Measurements from ENCODE around the gene TMEM117. TPM values are rescaled to one million over a fixed set of nuclear protein-coding genes. Genes with fewer than 3 reads are reported as not detected.

TMEM117 gene
- total RNA-seq, 2 donors from 2014 or later = 7.3 to 30.8 TPM

DNA sequence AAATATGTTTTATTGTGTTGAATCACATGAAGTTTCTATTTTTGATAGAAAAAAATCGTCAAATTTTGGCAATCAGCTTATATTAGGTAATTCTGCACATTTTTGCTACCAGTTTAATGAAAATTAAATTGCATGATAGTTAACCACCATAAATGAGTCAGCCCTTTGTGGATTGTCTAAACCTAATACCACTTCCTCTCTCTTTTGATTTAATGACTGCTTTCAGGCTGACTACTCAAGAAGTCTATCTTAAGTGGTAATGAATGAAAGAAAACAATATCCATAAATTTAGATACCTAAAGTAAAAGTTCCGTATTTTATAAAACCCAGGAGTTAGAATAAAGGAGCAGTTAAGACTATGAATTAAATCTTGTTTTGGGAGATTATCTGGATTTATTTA, 450.5 kb downstream of the TMEM117 start:
- no peaks in the 10 kb centered on the region for H3K4me1 ChIP-seq (ENCODE audit: control insufficient read depth in 1 of 2, low read depth in 2 of 2)
- TF ChIP-seq, protein P1, sequence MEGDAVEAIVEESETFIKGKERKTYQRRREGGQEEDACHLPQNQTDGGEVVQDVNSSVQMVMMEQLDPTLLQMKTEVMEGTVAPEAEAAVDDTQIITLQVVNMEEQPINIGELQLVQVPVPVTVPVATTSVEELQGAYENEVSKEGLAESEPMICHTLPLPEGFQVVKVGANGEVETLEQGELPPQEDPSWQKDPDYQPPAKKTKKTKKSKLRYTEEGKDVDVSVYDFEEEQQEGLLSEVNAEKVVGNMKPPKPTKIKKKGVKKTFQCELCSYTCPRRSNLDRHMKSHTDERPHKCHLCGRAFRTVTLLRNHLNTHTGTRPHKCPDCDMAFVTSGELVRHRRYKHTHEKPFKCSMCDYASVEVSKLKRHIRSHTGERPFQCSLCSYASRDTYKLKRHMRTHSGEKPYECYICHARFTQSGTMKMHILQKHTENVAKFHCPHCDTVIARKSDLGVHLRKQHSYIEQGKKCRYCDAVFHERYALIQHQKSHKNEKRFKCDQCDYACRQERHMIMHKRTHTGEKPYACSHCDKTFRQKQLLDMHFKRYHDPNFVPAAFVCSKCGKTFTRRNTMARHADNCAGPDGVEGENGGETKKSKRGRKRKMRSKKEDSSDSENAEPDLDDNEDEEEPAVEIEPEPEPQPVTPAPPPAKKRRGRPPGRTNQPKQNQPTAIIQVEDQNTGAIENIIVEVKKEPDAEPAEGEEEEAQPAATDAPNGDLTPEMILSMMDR (IDR thresholded peaks at IDR 0.05) = no peak
- H3K36me3 ChIP-seq = no peaks in the 10 kb centered on the region
- H3K27ac ChIP-seq = no peak overlapping the region
- no peak overlapping the region for H3K4me3 ChIP-seq
- ATAC-seq (ENCODE audit: insufficient number of reproducible peaks, low FRiP score, low read depth) (no peak), DNase-seq (ENCODE audit: low spot score) (no peak)
- no peaks in the 10 kb centered on the region for H3K9me3 ChIP-seq
- no peaks in the 10 kb centered on the region for H3K27me3 ChIP-seq (replicated peaks; ENCODE audit: insufficient read depth)

DNA sequence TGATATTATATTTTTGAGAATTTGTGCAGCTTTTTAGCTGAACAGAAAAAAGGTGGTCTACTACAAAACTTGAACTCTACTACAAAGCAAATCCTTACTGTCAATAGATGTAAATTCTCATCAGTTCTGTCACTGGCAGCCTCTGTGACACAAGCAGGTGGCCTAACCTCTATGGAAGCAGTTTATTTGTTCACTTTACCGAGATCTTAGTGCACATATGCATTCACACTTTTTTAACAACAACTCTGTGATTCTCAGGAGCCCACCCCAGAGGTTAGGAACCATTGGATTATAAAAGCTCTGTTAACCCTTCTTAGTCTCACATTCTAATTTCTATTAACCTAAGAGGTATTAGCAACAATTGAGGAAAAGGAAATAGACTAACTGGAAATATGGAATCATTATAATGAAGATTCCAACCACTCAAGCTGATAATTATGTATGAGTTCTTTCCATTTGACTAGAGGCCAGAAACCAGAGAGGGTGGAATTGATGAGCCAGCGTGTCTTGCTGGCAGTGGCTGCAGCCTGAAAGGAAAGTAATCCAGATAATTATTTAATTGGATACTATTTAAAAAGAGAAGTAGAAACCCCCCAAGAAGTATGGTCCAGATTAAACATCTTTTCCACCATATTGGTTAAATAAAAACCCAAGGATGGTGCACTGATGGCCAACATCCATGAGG, 451.1 kb downstream of the TMEM117 start:
- TF ChIP-seq, protein P1 (IDR thresholded peaks at IDR 0.05) = no peak
- H3K27me3 ChIP-seq (replicated peaks; ENCODE audit: insufficient read depth) = no peaks in the 10 kb centered on the region
- ATAC-seq (ENCODE audit: insufficient number of reproducible peaks, low FRiP score, low read depth) = no peak

DNA sequence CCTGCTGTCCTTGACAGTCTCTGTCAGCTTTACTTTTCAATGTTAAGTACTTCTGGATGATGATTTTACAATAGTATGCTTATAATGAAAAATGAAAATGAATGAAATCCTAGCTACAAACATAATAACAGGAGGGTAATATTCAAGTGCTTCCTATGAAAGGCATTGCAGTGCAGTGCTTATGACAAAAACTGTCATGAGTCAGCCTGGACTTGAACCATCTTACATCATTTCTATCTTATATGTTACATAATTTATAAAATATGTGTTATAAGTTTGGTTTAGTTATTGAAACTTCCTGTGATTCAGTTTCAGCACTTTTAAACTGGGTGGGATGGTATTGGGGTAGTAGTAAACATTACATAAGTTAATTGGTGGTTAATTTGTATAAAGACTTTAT, 451.7 kb downstream of the TMEM117 start:
- no peaks in the 10 kb centered on the region for H3K4me1 ChIP-seq (ENCODE audit: control insufficient read depth in 1 of 2, low read depth in 2 of 2)
- H3K27me3 ChIP-seq (replicated peaks; ENCODE audit: insufficient read depth) = no peaks in the 10 kb centered on the region
- H3K4me3 ChIP-seq = no peak overlapping the region
- no peak overlapping the region for H3K27ac ChIP-seq
- ATAC-seq (ENCODE audit: insufficient number of reproducible peaks, low FRiP score, low read depth) (no peak), DNase-seq (ENCODE audit: low spot score) (no peak)
- H3K36me3 ChIP-seq = no peaks in the 10 kb centered on the region
- TF ChIP-seq, protein P1 (IDR thresholded peaks at IDR 0.05) = no peak
- no peaks in the 10 kb centered on the region for H3K9me3 ChIP-seq

More for the DNA sequence above, 451.1 kb downstream of the TMEM117 start:
- Histone ChIP-seq H3K27ac (no peak overlapping the region), H3K4me1 (ENCODE audit: control insufficient read depth in 1 of 2, low read depth in 2 of 2) (no peaks in the 10 kb centered on the region), H3K4me3 (no peak overlapping the region), H3K9me3 (no peaks in the 10 kb centered on the region), H3K36me3 (no peaks in the 10 kb centered on the region)
- DNase-seq (ENCODE audit: low spot score) = no peak

DNA sequence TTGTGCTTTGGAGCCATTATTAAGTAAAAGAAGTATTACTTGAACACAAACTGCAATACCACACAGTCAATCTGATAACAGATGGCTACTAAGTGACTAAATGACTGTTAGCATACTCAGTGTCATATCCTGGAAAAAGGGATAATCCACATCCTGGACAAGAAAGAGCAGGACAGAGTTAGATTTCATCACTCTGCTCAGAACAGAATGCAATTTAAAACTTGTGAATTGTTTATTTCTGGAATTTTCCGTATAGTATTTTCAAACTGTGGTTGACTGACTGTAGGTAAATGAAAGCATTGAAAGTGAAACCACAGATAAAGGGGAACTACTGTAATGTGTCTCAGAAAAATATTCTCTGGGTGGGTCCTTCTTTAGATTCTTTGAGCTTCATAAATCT, 458.8 kb downstream of the TMEM117 start:
- Histone ChIP-seq H3K27me3 (replicated peaks; ENCODE audit: insufficient read depth) (no peaks in the 10 kb centered on the region), H3K27ac (no peak overlapping the region), H3K4me3 (no peak overlapping the region), H3K36me3 (no peaks in the 10 kb centered on the region), H3K9me3 (peaks cover 9% of the 10 kb centered on the region), H3K4me1 (ENCODE audit: control insufficient read depth in 1 of 2, low read depth in 2 of 2) (no peaks in the 10 kb centered on the region)
- ATAC-seq (ENCODE audit: insufficient number of reproducible peaks, low FRiP score, low read depth) (no peak), DNase-seq (ENCODE audit: low spot score) (no peak)
- TF ChIP-seq, protein P1 (IDR thresholded peaks at IDR 0.05) = no peak

DNA sequence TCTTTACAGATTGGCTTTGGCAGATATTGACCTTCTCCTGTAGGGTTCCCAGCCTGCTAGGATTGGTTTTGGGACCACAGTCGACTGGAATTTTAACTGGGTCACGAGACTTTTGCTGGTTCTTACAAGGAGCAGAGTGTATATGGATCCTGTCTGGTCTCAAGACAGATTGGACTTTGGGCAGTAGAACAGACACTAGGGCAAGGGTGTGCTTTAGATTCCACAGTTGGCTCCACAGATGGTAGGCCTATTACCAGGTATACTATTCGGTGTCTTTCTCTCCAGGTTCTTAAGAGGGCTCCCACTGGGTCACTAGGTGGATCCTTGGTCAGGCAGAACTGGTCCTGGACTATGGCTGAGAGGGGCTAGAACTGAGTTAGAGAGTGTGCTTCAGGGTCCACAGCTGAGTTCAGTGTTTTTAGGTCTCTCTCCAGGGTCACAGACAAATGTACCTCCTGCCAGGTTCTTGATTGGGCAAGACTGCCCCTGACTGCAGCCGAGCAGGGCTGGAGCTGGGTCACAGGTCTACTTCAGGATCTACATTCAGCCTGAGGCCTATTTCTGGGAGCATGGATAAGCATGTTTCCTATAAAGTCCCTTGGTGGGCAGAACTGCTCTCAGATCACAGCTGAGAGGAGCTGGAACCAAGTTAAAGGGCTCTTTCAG, 460.2 kb downstream of the TMEM117 start:
- TF ChIP-seq, protein P1 (IDR thresholded peaks at IDR 0.05) = no peak
- H3K36me3 ChIP-seq = no peaks in the 10 kb centered on the region
- H3K9me3 ChIP-seq = peaks cover 9% of the 10 kb centered on the region
- H3K27me3 ChIP-seq (replicated peaks; ENCODE audit: insufficient read depth) = no peaks in the 10 kb centered on the region
- no peak for DNase-seq (ENCODE audit: low spot score)
- no peak for ATAC-seq (ENCODE audit: insufficient number of reproducible peaks, low FRiP score, low read depth)
- no peaks in the 10 kb centered on the region for H3K4me1 ChIP-seq (ENCODE audit: control insufficient read depth in 1 of 2, low read depth in 2 of 2)
- no peak overlapping the region for H3K4me3 ChIP-seq
- no peak overlapping the region for H3K27ac ChIP-seq
